HepG2 (cell line): ENCODE data around the gene MYBPC2. TPM values are rescaled to one million over a fixed set of nuclear protein-coding genes. Genes with fewer than 3 reads are reported as not detected.

ENCODE experiments used
- ATAC-seq: fragments of 200-7000 bp; cut with Tn5 transposase; 3 replicates; pipeline ENCODE4 v1.9.1; 2020; ENCODE audit warnings: mild to moderate bottlenecking, moderate library complexity
- BruUV-seq: library from RNA; stranded (reverse); fragments of 400-500 nt; replicated peaks from 2 replicates; lab custom pipeline; 2021; lab: Mats Ljungman, UMichigan
- CTCF ChIA-PET: fragments of 300-600 bp; formaldehyde crosslinking; extraction: SDS; loops from one replicate; lab custom pipeline; 2021; ENCODE audit warnings: low total read pairs, inconsistent platforms, low intra/inter-chr PET ratio; lab: Yijun Ruan, JAX
- POLR2A ChIA-PET: fragments of 350-600 bp; sonication (Branson Sonifier 250); formaldehyde crosslinking; loops from one replicate; lab custom pipeline; 2020; ENCODE audit warnings: antibody characterized with exemption, inconsistent platforms; lab: Yijun Ruan, JAX
- DNase-seq: peaks from one replicate; pipeline ENCODE4 v3.0.0-alpha.2; 2015; ENCODE audit warnings: low spot score
- FAIRE-seq: peaks from 3 replicates; lab custom pipeline; 2011; peaks lifted over from hg19 to GRCh38; lab: Jason Lieb, UNC
- H2AFZ ChIP-seq: one replicate; pipeline ENCODE4 v1.6.1; 2011; ENCODE audit warnings: low read length, inconsistent platforms
- H3K27ac ChIP-seq: fragments of 300-600 bp; 3 replicates; pipeline ENCODE4 v1.8.0; 2011; ENCODE audit warnings: mixed run types, mild to moderate bottlenecking, mixed read lengths, low read length, inconsistent platforms; ENCODE audit not compliant: insufficient read depth; ENCODE audit errors: extremely low read length
- H3K27me3 ChIP-seq, 2 experiments: fragments of 200-600 bp in 1 of 2; 2 replicates in 1 of 2; 3 replicates in 1 of 2; pipeline versions ENCODE4 v1.6.0 to v1.8.0; 2011; ENCODE audit warnings: low read length in 2 of 2, mild to moderate bottlenecking in 2 of 2, moderate library complexity in 2 of 2, inconsistent platforms in 1 of 2; ENCODE audit not compliant: insufficient read depth in 2 of 2, control insufficient read depth in 1 of 2
- H3K36me3 ChIP-seq, 2 experiments: fragments of 200-600 bp in 1 of 2; replicated peaks in 1 of 2; 2 replicates in 1 of 2; 3 replicates in 1 of 2; pipeline versions ENCODE4 v1.5.1 to v1.8.0; 2011; ENCODE audit warnings: low read length in 2 of 2, inconsistent platforms in 1 of 2; ENCODE audit not compliant: insufficient read depth in 2 of 2, control insufficient read depth in 1 of 2
- H3K4me1 ChIP-seq: 2 replicates; pipeline ENCODE4 v1.5.1; 2012; ENCODE audit warnings: low read length, inconsistent platforms; ENCODE audit not compliant: insufficient read depth
- H3K4me2 ChIP-seq: 2 replicates; pipeline ENCODE4 v1.6.0; 2011; ENCODE audit warnings: low read depth, low read length, inconsistent platforms
- H3K4me3 ChIP-seq, 3 experiments: fragments of 200-600 bp in 1 of 3; sonication (generic), shearing (Covaris generic) in 1 of 3; replicated peaks in 1 of 3; 2 replicates each; pipeline ENCODE4 v1.5.1; 2011 to 2016; ENCODE audit warnings: low read length in 3 of 3, inconsistent platforms in 2 of 3, low read depth in 2 of 3, mild to moderate bottlenecking in 2 of 3, control low read depth in 1 of 3, mixed read lengths in 1 of 3; ENCODE audit not compliant: insufficient read depth in 1 of 3
- H3K79me2 ChIP-seq: one replicate; pipeline ENCODE4 v1.6.1; 2011; ENCODE audit warnings: low read length, inconsistent platforms; ENCODE audit not compliant: insufficient read depth
- H3K9ac ChIP-seq: 2 replicates; pipeline ENCODE4 v1.6.0; 2011; ENCODE audit warnings: mild to moderate bottlenecking, low read depth, low read length, inconsistent platforms; ENCODE audit not compliant: insufficient read depth
- H3K9me3 ChIP-seq: 2 replicates; pipeline ENCODE4 v1.5.1; 2012; ENCODE audit warnings: mild to moderate bottlenecking, low read length
- H4K20me1 ChIP-seq: 2 replicates; pipeline ENCODE4 v1.6.0; 2011; ENCODE audit warnings: inconsistent platforms, mild to moderate bottlenecking, low read length, moderate library complexity; ENCODE audit not compliant: insufficient read depth
- GPBP1L1 ChIP-seq: sonication (generic); formaldehyde crosslinking; IDR thresholded peaks from 2 replicates; pipeline ENCODE4 v1.5.0; 2020; ENCODE audit warnings: mild to moderate bottlenecking, missing genetic modification reagents
- IKZF1 ChIP-seq: fragments of 450-650 bp; IDR thresholded peaks from 2 replicates; pipeline ENCODE4 v1.7.1; 2016
- LCORL ChIP-seq, 2 experiments: fragments of 450-650 bp in 1 of 2; sonication (generic) in 1 of 2; formaldehyde crosslinking in 1 of 2; IDR thresholded peaks; 2 replicates each; pipeline versions ENCODE4 v1.5.0 to v1.6.1; 2017 to 2020; ENCODE audit warnings: antibody characterized with exemption in 1 of 2, missing genetic modification reagents in 1 of 2
- MEIS1 ChIP-seq: sonication (generic); formaldehyde crosslinking; IDR thresholded peaks from 2 replicates; pipeline ENCODE4 v1.9.0; 2021; ENCODE audit warnings: mild to moderate bottlenecking, missing genetic modification reagents, moderate library complexity, borderline replicate concordance
- NFKBIZ ChIP-seq: IDR thresholded peaks from 2 replicates; pipeline ENCODE4 v1.6.1; 2018; ENCODE audit warnings: missing genetic modification reagents, missing compliant biosample characterization
- NRL ChIP-seq: sonication (generic); formaldehyde crosslinking; IDR thresholded peaks from 2 replicates; pipeline ENCODE4 v1.5.0; 2020; ENCODE audit warnings: missing genetic modification reagents, mild to moderate bottlenecking, moderate library complexity, borderline replicate concordance
- PHF5A ChIP-seq: IDR thresholded peaks from one replicate; pipeline ENCODE4 v1.6.1; 2018; ENCODE audit warnings: low read depth, missing genetic modification reagents; ENCODE audit not compliant: unreplicated experiment
- PRMT3 ChIP-seq: sonication (generic); formaldehyde crosslinking; IDR thresholded peaks from 2 replicates; pipeline ENCODE4 v1.8.1; 2022; ENCODE audit warnings: low read depth, mild to moderate bottlenecking, moderate library complexity, missing genetic modification reagents, borderline replicate concordance
- ZEB1 ChIP-seq: IDR thresholded peaks from 2 replicates; pipeline ENCODE4 v1.6.1; 2012; ENCODE audit warnings: mild to moderate bottlenecking, low read depth, inconsistent platforms; ENCODE audit not compliant: insufficient replicate concordance
- ZNF260 ChIP-seq: sonication (generic); formaldehyde crosslinking; IDR thresholded peaks from 2 replicates; pipeline ENCODE4 v1.4.0; 2020; ENCODE audit warnings: missing genetic modification reagents, low read depth, mild to moderate bottlenecking, borderline replicate concordance
- ZNF333 ChIP-seq: sonication (generic); formaldehyde crosslinking; IDR thresholded peaks from 2 replicates; pipeline ENCODE4 v1.4.0; 2020; ENCODE audit warnings: mild to moderate bottlenecking, missing genetic modification reagents, borderline replicate concordance
- ZNF362 ChIP-seq: sonication (generic); formaldehyde crosslinking; IDR thresholded peaks from 2 replicates; pipeline ENCODE4 v1.4.0; 2020; ENCODE audit warnings: missing genetic modification reagents, mild to moderate bottlenecking, borderline replicate concordance
- ZNF841 ChIP-seq: sonication (generic); formaldehyde crosslinking; IDR thresholded peaks from 2 replicates; pipeline ENCODE4 v1.8.1; 2023; ENCODE audit warnings: missing genetic modification reagents, borderline replicate concordance
- ZZZ3 ChIP-seq: sonication (generic); formaldehyde crosslinking; IDR thresholded peaks from 2 replicates; pipeline ENCODE4 v1.4.0; 2020; ENCODE audit warnings: missing genetic modification reagents, mild to moderate bottlenecking, borderline replicate concordance
- WGBS: methylation state at CpG from one replicate; pipeline ENCODE4 v1.1.6; 2017; ENCODE audit warnings: low lambda C conversion rate; 5-methylcytosine and 5-hydroxymethylcytosine counted together
- in situ Hi-C: cut with HindIII; loops from 2 replicates; pipeline ENCODE4 v1.10.0; 2017; ENCODE audit warnings: low pct_unique_long_range_greater_than_20kb; ENCODE audit not compliant: extremely low pct_ligation_motif_present
- intact Hi-C: fragments of 100-400 bp; cut with micrococcal nuclease; formaldehyde crosslinking; loops from one replicate; pipeline ENCODE4 v1.10.0; 2022; ENCODE audit not compliant: unreplicated experiment
- polyA plus RNA-seq, 8 experiments: library from polyadenylated mRNA; depleted of rRNA in 3 of 8; stranded (reverse) in 7 of 8; unstranded in 1 of 8; fragments of >200 nt; fragmentation: Illumina TruSeq in 4 of 8; extraction: Trizol in 4 of 8; gene quantifications; 2 replicates each; pipeline versions ENCODE4 v1.2.1 to v1.2.3, GENCODE V29; 2011 to 2016; ENCODE audit warnings: low read depth in 4 of 8, missing spikeins in 1 of 8, mixed read lengths in 1 of 8; ENCODE audit not compliant: insufficient read depth in 1 of 8
- total RNA-seq, 5 experiments: library from RNA; depleted of rRNA; stranded (reverse); fragments of >200 nt; fragmentation: Illumina TruSeq; extraction: Trizol; gene quantifications; 2 replicates each; pipeline ENCODE4 v1.2.3, GENCODE V29; 2016; ENCODE audit warnings: low read depth in 1 of 5

MYBPC2 gene
- total and polyA plus RNA-seq, 2 of the 13 experiments (the other 11 are each of a cell fraction or from before 2014, with no cell fraction given): not detected

GRCh38 chr19:50420808-50421207, 11.9 kb upstream of the MYBPC2 start:
- Histone ChIP-seq H3K9ac (no peak overlapping the region), H3K9me3 (no peaks in the 10 kb centered on the region), H3K79me2 (no peaks in the 10 kb centered on the region), H3K4me2 (no peak overlapping the region), H3K4me3 (no peak overlapping the region), H3K4me1 (peaks cover 19% of the 10 kb centered on the region), H3K36me3 (no peaks in the 10 kb centered on the region), H2AFZ (no peak overlapping the region), H3K27me3 (no peaks in the 10 kb centered on the region; a peak in 1 of 5 replicates), H3K27ac (no peak overlapping the region), H4K20me1 (no peaks in the 10 kb centered on the region)
- FAIRE-seq: no peak
- ChIA-PET POLR2A (no interaction called here), CTCF (no interaction called here)
- no TSS peak for BruUV-seq
- no peak for ATAC-seq
- in situ Hi-C loops (no loop called here), intact Hi-C loops (no loop called here)
- WGBS: 40% methylated on average over 3 of the region's 3 CpGs
- no peak for DNase-seq
- TF ChIP-seq ZZZ3 (CRISPR knock-in tag) (no peak), NFKBIZ (CRISPR knock-in tag) (no peak), GPBP1L1 (CRISPR knock-in tag) (no peak), ZNF841 (no peak), PHF5A (CRISPR knock-in tag) (no peak), LCORL (IDR thresholded peaks at IDR 0.05) (no peak), LCORL (CRISPR knock-in tag; IDR thresholded peaks at IDR 0.05) (no peak), ZNF333 (CRISPR knock-in tag) (no peak), NRL (CRISPR knock-in tag) (no peak), IKZF1 (no peak), ZNF260 (CRISPR knock-in tag) (no peak), MEIS1 (CRISPR knock-in tag) (no peak), ZNF362 (no peak), PRMT3 (CRISPR knock-in tag) (no peak), ZEB1 (no peak)
